A549 (cell line): ENCODE data around the gene GALNT3. TPM values are rescaled to one million over a fixed set of nuclear protein-coding genes. Genes with fewer than 3 reads are reported as not detected.

Source experiments
- ATAC-seq, 2 experiments: fragments of 200-7000 bp in 1 of 2; fragments of >200 bp in 1 of 2; cut with Nextera tagmentation in 1 of 2; cut with Tn5 transposase in 1 of 2; 3 replicates each; pipeline versions ENCODE4 v1.8.0 to v1.9.1; 2018 to 2020; ENCODE audit warnings: mild to moderate bottlenecking in 1 of 2, moderate library complexity in 1 of 2
- CTCF ChIA-PET: fragments of 300-600 bp; sonication (Branson Sonifier 250); formaldehyde crosslinking; extraction: SDS; loops from one replicate; lab custom pipeline; 2021; ENCODE audit warnings: antibody characterized with exemption, inconsistent platforms; lab: Yijun Ruan, JAX
- POLR2A ChIA-PET: fragments of 350-600 bp; formaldehyde crosslinking; extraction: SDS; loops from one replicate; lab custom pipeline; 2021; ENCODE audit warnings: antibody characterized with exemption, inconsistent platforms; lab: Yijun Ruan, JAX
- DNase-seq, 2 experiments: peaks; one replicate each; pipeline versions ENCODE4 v3.0.0 to v3.0.0-alpha.2; 2011 to 2016; ENCODE audit warnings: low read depth in 1 of 2, low spot score in 1 of 2
- FAIRE-seq: peaks from 2 replicates; lab custom pipeline; 2011; peaks lifted over from hg19 to GRCh38; lab: Jason Lieb, UNC
- H3K27ac ChIP-seq, 2 experiments: fragments of >200 bp; sonication (Bioruptor Twin); formaldehyde crosslinking; 3 replicates each; pipeline ENCODE4 v1.5.1; 2016 to 2017
- H3K4me1 ChIP-seq: fragments of >200 bp; sonication (Bioruptor Twin); formaldehyde crosslinking; 3 replicates; pipeline ENCODE4 v1.6.1; 2016
- H3K4me2 ChIP-seq: fragments of >200 bp; sonication (Bioruptor Twin); formaldehyde crosslinking; 3 replicates; pipeline ENCODE4 v1.6.1; 2016
- H3K4me3 ChIP-seq: fragments of >200 bp; sonication (Bioruptor Twin); formaldehyde crosslinking; 3 replicates; pipeline ENCODE4 v1.5.1; 2016
- H3K9me3 ChIP-seq: fragments of >200 bp; sonication (Bioruptor Twin); formaldehyde crosslinking; 3 replicates; pipeline ENCODE4 v1.6.1; 2016
- EHF ChIP-seq: fragments of 250-450 bp; sonication (Bioruptor Pico); IDR thresholded peaks from 2 replicates; pipeline ENCODE4 v1.5.0; 2020; ENCODE audit warnings: mild to moderate bottlenecking
- EP300 ChIP-seq, 2 experiments: fragments of >200 bp; sonication (Bioruptor Twin); formaldehyde crosslinking; IDR thresholded peaks; 2 replicates in 1 of 2; 3 replicates in 1 of 2; pipeline ENCODE4 v1.6.1; 2016 to 2017
- HDAC2 ChIP-seq: fragments of 200-600 bp; sonication (generic); IDR thresholded peaks from 2 replicates; pipeline ENCODE4 v1.6.1; 2016
- HEYL ChIP-seq: fragments of 250-450 bp; sonication (Bioruptor Pico); IDR thresholded peaks from 2 replicates; pipeline ENCODE4 v1.8.0; 2021; ENCODE audit warnings: mild to moderate bottlenecking, moderate library complexity
- JUNB ChIP-seq: fragments of >200 bp; sonication (Bioruptor Twin); formaldehyde crosslinking; IDR thresholded peaks from 2 replicates; pipeline ENCODE4 v1.6.1; 2016
- KDM1A ChIP-seq: fragments of 200-600 bp; sonication (generic); IDR thresholded peaks from 2 replicates; pipeline ENCODE4 v1.6.1; 2016; ENCODE audit warnings: low read depth, mild to moderate bottlenecking
- POLR2A ChIP-seq: IDR thresholded peaks from 2 replicates; pipeline ENCODE4 v1.6.1; 2012; ENCODE audit warnings: mild to moderate bottlenecking, low read length
- POLR2AphosphoS2 ChIP-seq: conservative IDR thresholded peaks from 2 replicates; pipeline ENCODE4 v1.6.1; 2012; ENCODE audit warnings: low read length, improper control_type of control experiment, inconsistent platforms
- RARB ChIP-seq: fragments of 250-450 bp; sonication (Bioruptor Pico); IDR thresholded peaks from 2 replicates; pipeline ENCODE4 v1.8.0; 2021; ENCODE audit warnings: mild to moderate bottlenecking, moderate library complexity
- RCOR1 ChIP-seq: fragments of 150-350 bp; IDR thresholded peaks from 2 replicates; pipeline ENCODE4 v1.6.1; 2014; ENCODE audit warnings: antibody characterized with exemption, low read length, low read depth
- SMC3 ChIP-seq: fragments of >200 bp; sonication (Bioruptor Twin); formaldehyde crosslinking; IDR thresholded peaks from 3 replicates; pipeline ENCODE4 v1.6.1; 2018; ENCODE audit warnings: inconsistent platforms
- SREBF2 ChIP-seq: fragments of 450-650 bp; IDR thresholded peaks from 2 replicates; pipeline ENCODE4 v1.6.1; 2014; ENCODE audit warnings: mild to moderate bottlenecking, moderate library complexity
- TP53 ChIP-seq: fragments of 250-450 bp; sonication (Bioruptor Pico); IDR thresholded peaks from 2 replicates; pipeline ENCODE4 v1.5.0; 2021; ENCODE audit warnings: mild to moderate bottlenecking, moderate library complexity
- ZNF302 ChIP-seq: fragments of 250-450 bp; sonication (Bioruptor Pico); IDR thresholded peaks from 2 replicates; pipeline ENCODE4 v1.9.0; 2021; ENCODE audit warnings: inconsistent platforms, mild to moderate bottlenecking, moderate library complexity
- WGBS: methylation state at CpG from one replicate; pipeline ENCODE4 v1.1.6; 2017; ENCODE audit errors: missing lambda C conversion rate; 5-methylcytosine and 5-hydroxymethylcytosine counted together
- polyA plus RNA-seq, 4 experiments: library from polyadenylated mRNA; depleted of rRNA in 3 of 4; stranded (reverse); fragments of >200 nt; fragmentation: RNase III in 1 of 4; extraction: RNeasy Plus Mini Kit Qiagen cat#74134 plus additional on column Dnase treatment in 1 of 4; gene quantifications; 2 replicates in 3 of 4; 3 replicates in 1 of 4; pipeline ENCODE4 v1.2.3, GENCODE V29; 2011 to 2017
- TF ChIP-seq, protein P1 (sequence below): fragments of 200-600 bp; sonication (generic); IDR thresholded peaks from 2 replicates; pipeline ENCODE4 v1.6.1; 2016; ENCODE audit warnings: antibody characterized with exemption, mild to moderate bottlenecking, moderate library complexity
- TF ChIP-seq, protein P2 (sequence below): fragments of >200 bp; sonication (Bioruptor Twin); formaldehyde crosslinking; IDR thresholded peaks from 3 replicates; pipeline ENCODE4 v1.5.1; 2016
- TF ChIP-seq, protein P3 (sequence below): fragments of 250-450 bp; sonication (Bioruptor Pico); IDR thresholded peaks from 2 replicates; pipeline ENCODE4 v1.5.0; 2021; ENCODE audit warnings: mild to moderate bottlenecking, moderate library complexity, borderline replicate concordance
- TF ChIP-seq, protein P4 (sequence below): IDR thresholded peaks from 2 replicates; pipeline ENCODE4 v1.6.1; 2012

Gene GALNT3
- polyA plus RNA-seq, 2 of the 4 experiments (the other 2 are of a cell fraction), result 0.05 to 0.10 TPM

DNA sequence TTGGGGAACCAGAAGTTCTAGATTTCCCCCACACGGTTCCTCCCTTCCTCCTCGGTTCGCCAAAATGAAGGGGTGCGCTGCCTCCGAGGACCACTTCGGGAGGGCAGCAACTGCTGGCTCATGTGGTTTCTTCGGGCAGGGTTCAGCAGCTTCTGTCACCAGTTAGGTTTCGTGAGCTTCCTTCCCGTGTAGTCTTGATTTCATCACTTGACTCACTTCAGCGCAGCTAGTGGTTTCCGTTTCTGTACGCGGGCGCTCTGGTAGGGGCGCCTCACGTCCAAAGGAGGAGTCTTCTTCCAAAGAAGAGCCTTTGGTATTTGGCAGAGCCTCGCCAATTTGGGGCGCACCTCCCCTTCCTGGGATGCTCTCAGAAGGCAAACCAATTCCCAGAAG is 485 bp upstream of the GALNT3 start (continued):
- TF ChIP-seq, protein P1, sequence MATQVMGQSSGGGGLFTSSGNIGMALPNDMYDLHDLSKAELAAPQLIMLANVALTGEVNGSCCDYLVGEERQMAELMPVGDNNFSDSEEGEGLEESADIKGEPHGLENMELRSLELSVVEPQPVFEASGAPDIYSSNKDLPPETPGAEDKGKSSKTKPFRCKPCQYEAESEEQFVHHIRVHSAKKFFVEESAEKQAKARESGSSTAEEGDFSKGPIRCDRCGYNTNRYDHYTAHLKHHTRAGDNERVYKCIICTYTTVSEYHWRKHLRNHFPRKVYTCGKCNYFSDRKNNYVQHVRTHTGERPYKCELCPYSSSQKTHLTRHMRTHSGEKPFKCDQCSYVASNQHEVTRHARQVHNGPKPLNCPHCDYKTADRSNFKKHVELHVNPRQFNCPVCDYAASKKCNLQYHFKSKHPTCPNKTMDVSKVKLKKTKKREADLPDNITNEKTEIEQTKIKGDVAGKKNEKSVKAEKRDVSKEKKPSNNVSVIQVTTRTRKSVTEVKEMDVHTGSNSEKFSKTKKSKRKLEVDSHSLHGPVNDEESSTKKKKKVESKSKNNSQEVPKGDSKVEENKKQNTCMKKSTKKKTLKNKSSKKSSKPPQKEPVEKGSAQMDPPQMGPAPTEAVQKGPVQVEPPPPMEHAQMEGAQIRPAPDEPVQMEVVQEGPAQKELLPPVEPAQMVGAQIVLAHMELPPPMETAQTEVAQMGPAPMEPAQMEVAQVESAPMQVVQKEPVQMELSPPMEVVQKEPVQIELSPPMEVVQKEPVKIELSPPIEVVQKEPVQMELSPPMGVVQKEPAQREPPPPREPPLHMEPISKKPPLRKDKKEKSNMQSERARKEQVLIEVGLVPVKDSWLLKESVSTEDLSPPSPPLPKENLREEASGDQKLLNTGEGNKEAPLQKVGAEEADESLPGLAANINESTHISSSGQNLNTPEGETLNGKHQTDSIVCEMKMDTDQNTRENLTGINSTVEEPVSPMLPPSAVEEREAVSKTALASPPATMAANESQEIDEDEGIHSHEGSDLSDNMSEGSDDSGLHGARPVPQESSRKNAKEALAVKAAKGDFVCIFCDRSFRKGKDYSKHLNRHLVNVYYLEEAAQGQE, result no peak
- no peak for TF ChIP-seq RCOR1
- no peak for TF ChIP-seq JUNB
- TF ChIP-seq POLR2A, result no peak
- no peak for TF ChIP-seq SREBF2
- TF ChIP-seq HEYL (CRISPR knock-in tag), result no peak

DNA sequence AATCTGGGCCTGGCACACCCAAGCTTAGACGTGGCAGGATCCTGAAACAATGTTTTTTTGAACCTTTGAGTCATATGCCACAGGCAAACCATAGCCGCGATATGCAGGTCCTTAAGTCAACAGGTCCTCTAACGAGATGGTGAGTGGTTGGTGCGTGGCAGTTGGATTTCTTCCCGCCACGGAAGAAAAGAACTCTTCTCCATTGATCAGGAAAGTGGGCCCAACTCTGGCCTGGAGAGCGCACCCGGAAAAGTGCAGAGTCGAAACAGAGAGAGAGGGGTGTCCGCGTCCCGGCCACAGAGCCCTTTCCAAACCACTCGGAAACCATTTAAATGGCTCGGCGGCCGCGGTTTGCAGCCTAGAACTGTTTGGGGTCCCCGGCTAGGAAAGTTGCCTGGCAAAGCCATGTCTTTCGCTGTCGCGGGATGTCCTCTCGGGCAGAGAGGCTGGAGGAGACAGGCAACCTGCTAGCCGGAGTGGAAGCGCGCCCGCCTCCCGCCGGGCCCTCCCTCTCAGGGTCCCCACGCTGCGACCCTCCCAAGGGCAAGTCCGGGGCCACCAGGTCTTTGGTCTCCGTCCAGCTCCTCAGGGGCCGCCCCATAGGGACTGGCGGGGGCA is 777 bp downstream of the GALNT3 start:
- Histone ChIP-seq H3K27ac (no peak overlapping the region), H3K4me1 (peaks cover 13% of the 10 kb centered on the region; the same call in 2 of the 3 replicates), H3K4me3 (peak overlapping the region; percentile 51), H3K4me2 (peak overlapping the region; percentile 97), H3K9me3 (no peaks in the 10 kb centered on the region)
- TF ChIP-seq EHF (CRISPR knock-in tag) (no peak), RARB (CRISPR knock-in tag) (no peak), HEYL (CRISPR knock-in tag) (no peak), TP53 (CRISPR knock-in tag) (no peak)
- TF ChIP-seq, protein P2, sequence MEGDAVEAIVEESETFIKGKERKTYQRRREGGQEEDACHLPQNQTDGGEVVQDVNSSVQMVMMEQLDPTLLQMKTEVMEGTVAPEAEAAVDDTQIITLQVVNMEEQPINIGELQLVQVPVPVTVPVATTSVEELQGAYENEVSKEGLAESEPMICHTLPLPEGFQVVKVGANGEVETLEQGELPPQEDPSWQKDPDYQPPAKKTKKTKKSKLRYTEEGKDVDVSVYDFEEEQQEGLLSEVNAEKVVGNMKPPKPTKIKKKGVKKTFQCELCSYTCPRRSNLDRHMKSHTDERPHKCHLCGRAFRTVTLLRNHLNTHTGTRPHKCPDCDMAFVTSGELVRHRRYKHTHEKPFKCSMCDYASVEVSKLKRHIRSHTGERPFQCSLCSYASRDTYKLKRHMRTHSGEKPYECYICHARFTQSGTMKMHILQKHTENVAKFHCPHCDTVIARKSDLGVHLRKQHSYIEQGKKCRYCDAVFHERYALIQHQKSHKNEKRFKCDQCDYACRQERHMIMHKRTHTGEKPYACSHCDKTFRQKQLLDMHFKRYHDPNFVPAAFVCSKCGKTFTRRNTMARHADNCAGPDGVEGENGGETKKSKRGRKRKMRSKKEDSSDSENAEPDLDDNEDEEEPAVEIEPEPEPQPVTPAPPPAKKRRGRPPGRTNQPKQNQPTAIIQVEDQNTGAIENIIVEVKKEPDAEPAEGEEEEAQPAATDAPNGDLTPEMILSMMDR, result no peak
- WGBS, result 9% methylated on average over 22 of the region's 35 CpGs
- CTCF ChIA-PET, result no interaction called here
- FAIRE-seq (no peak), ATAC-seq (peak; percentile 44 to 56; a peak in 5 of 6 replicates), DNase-seq (no peak)
- POLR2A ChIA-PET, result no interaction called here

DNA sequence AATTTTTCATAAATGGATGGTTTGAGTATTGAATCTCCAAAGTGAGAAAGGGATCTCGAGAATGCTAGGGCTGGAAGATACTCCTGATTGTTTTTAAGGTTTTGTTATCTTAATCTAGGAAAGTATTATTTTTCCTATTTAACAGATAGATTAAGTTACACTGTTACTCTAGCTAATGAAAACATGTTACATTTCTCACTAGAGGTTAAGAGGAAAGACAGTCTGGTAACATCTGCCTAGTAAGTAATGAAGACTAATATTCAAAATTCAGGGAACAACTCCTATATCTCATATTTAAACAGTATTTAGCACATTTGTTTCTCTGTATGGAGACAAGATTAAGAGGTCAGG is 2.0 kb downstream of the GALNT3 start:
- no peaks in the 10 kb centered on the region for H3K9me3 ChIP-seq
- no peak for DNase-seq
- H3K4me2 ChIP-seq, result no peak overlapping the region
- ATAC-seq, result no peak
- no peak overlapping the region for H3K4me3 ChIP-seq
- TF ChIP-seq HEYL (CRISPR knock-in tag) (no peak), EP300 (IDR thresholded peaks at IDR 0.05) (no peak), SMC3 (no peak), KDM1A (no peak), ZNF302 (no peak), POLR2AphosphoS2 (no peak), HDAC2 (no peak)
- TF ChIP-seq, protein P3, sequence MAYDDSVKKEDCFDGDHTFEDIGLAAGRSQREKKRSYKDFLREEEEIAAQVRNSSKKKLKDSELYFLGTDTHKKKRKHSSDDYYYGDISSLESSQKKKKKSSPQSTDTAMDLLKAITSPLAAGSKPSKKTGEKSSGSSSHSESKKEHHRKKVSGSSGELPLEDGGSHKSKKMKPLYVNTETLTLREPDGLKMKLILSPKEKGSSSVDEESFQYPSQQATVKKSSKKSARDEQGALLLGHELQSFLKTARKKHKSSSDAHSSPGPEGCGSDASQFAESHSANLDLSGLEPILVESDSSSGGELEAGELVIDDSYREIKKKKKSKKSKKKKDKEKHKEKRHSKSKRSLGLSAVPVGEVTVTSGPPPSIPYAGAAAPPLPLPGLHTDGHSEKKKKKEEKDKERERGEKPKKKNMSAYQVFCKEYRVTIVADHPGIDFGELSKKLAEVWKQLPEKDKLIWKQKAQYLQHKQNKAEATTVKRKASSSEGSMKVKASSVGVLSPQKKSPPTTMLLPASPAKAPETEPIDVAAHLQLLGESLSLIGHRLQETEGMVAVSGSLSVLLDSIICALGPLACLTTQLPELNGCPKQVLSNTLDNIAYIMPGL, result no peak
- TF ChIP-seq, protein P4, sequence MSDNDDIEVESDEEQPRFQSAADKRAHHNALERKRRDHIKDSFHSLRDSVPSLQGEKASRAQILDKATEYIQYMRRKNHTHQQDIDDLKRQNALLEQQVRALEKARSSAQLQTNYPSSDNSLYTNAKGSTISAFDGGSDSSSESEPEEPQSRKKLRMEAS, result no peak
- ChIA-PET POLR2A (no interaction called here), CTCF (no interaction called here)
- H3K4me1 ChIP-seq, result peaks cover 13% of the 10 kb centered on the region; the same call in 2 of the 3 replicates
- H3K27ac ChIP-seq, result no peak overlapping the region
- no peak for FAIRE-seq
- 9% methylated on average over 1 of the region's 1 CpG for WGBS
